Measurements from ENCODE around the gene CDCP1.
A peak's percentile ranks its signal among the peaks of the same experiment; 100 is the strongest.
"Not testable (repeated sequence)": the region's sequence is repeated elsewhere in the genome, so short reads cannot be mapped to it uniquely, and the experiment has no call there.

CDCP1 gene

GRCh38 chr3:45151100-45151499 is 4.9 kb upstream of the CDCP1 start:
- Histone ChIP-seq H3K9ac (ENCODE audit: low read depth, low read length) (no peak overlapping the region), H3K27me3 (ENCODE audit: control insufficient read depth, insufficient read depth, low read length) (peaks cover 23% of the 10 kb centered on the region), H3K36me3 (ENCODE audit: control insufficient read depth, insufficient read depth, low read length) (no peaks in the 10 kb centered on the region), H3K4me1 (ENCODE audit: control insufficient read depth, insufficient read depth, low read length) (no peaks in the 10 kb centered on the region), H3K4me3 (ENCODE audit: low read depth, low read length) (no peak overlapping the region), H3K9me3 (ENCODE audit: control insufficient read depth, insufficient read depth, low read length) (no peaks in the 10 kb centered on the region)

GRCh38 chr3:45148921-45149320 is 2.7 kb upstream of the CDCP1 start:
- Histone ChIP-seq H3K4me1 (ENCODE audit: control insufficient read depth, insufficient read depth, low read length) (no peaks in the 10 kb centered on the region), H3K36me3 (ENCODE audit: control insufficient read depth, insufficient read depth, low read length) (no peaks in the 10 kb centered on the region), H3K27me3 (ENCODE audit: control insufficient read depth, insufficient read depth, low read length) (peaks cover 39% of the 10 kb centered on the region), H3K4me3 (ENCODE audit: low read depth, low read length) (no peak overlapping the region), H3K9ac (ENCODE audit: low read depth, low read length) (no peak overlapping the region), H3K9me3 (ENCODE audit: control insufficient read depth, insufficient read depth, low read length) (no peaks in the 10 kb centered on the region)

GRCh38 chr3:45145223-45145622 is 955 bp downstream of the CDCP1 start:
- peak overlapping the region; percentile 74 for H3K9ac ChIP-seq (ENCODE audit: low read depth, low read length)
- H3K36me3 ChIP-seq (ENCODE audit: control insufficient read depth, insufficient read depth, low read length) = no peaks in the 10 kb centered on the region
- H3K9me3 ChIP-seq (ENCODE audit: control insufficient read depth, insufficient read depth, low read length) = no peaks in the 10 kb centered on the region
- peaks cover 43% of the 10 kb centered on the region for H3K27me3 ChIP-seq (ENCODE audit: control insufficient read depth, insufficient read depth, low read length)
- no peaks in the 10 kb centered on the region for H3K4me1 ChIP-seq (ENCODE audit: control insufficient read depth, insufficient read depth, low read length)
- H3K4me3 ChIP-seq (ENCODE audit: low read depth, low read length) = peak overlapping the region; percentile 62

GRCh38 chr3:45143673-45144671 is 2.2 kb downstream of the CDCP1 start:
- Histone ChIP-seq H3K9me3 (ENCODE audit: control insufficient read depth, insufficient read depth, low read length) (no peaks in the 10 kb centered on the region), H3K36me3 (ENCODE audit: control insufficient read depth, insufficient read depth, low read length) (no peaks in the 10 kb centered on the region), H3K4me3 (ENCODE audit: low read depth, low read length) (no peak overlapping the region), H3K27me3 (ENCODE audit: control insufficient read depth, insufficient read depth, low read length) (peaks cover 42% of the 10 kb centered on the region), H3K9ac (ENCODE audit: low read depth, low read length) (no peak overlapping the region), H3K4me1 (ENCODE audit: control insufficient read depth, insufficient read depth, low read length) (peaks cover 8% of the 10 kb centered on the region)

- H3K27me3 ChIP-seq (ENCODE audit: control insufficient read depth, insufficient read depth, low read length) = peaks cover 19% of the 10 kb centered on the region
- not testable (repeated sequence) for H3K36me3 ChIP-seq (ENCODE audit: control insufficient read depth, insufficient read depth, low read length); H3K9me3 ChIP-seq (ENCODE audit: control insufficient read depth, insufficient read depth, low read length); H3K9ac ChIP-seq (ENCODE audit: low read depth, low read length); H3K4me3 ChIP-seq (ENCODE audit: low read depth, low read length)
- H3K4me1 ChIP-seq (ENCODE audit: control insufficient read depth, insufficient read depth, low read length) = peaks cover 11% of the 10 kb centered on the region
Observed at GRCh38 chr3:45140770-45141155, 5.4 kb downstream of the CDCP1 start.

GRCh38 chr3:45140141-45140769 is 5.9 kb downstream of the CDCP1 start:
- Histone ChIP-seq H3K4me3 (ENCODE audit: low read depth, low read length) (no peak overlapping the region), H3K9ac (ENCODE audit: low read depth, low read length) (no peak overlapping the region), H3K27me3 (ENCODE audit: control insufficient read depth, insufficient read depth, low read length) (peaks cover 15% of the 10 kb centered on the region), H3K9me3 (ENCODE audit: control insufficient read depth, insufficient read depth, low read length) (no peaks in the 10 kb centered on the region), H3K36me3 (ENCODE audit: control insufficient read depth, insufficient read depth, low read length) (no peaks in the 10 kb centered on the region), H3K4me1 (ENCODE audit: control insufficient read depth, insufficient read depth, low read length) (peaks cover 11% of the 10 kb centered on the region)

- Histone ChIP-seq H3K9ac (ENCODE audit: low read depth, low read length) (peak overlapping the region; percentile 5), H3K36me3 (ENCODE audit: control insufficient read depth, insufficient read depth, low read length) (no peaks in the 10 kb centered on the region), H3K4me1 (ENCODE audit: control insufficient read depth, insufficient read depth, low read length) (peaks cover 11% of the 10 kb centered on the region), H3K4me3 (ENCODE audit: low read depth, low read length) (peak overlapping the region; percentile 23), H3K9me3 (ENCODE audit: control insufficient read depth, insufficient read depth, low read length) (no peaks in the 10 kb centered on the region), H3K27me3 (ENCODE audit: control insufficient read depth, insufficient read depth, low read length) (peaks cover 8% of the 10 kb centered on the region)
Observed at GRCh38 chr3:45139372-45140140, 6.6 kb downstream of the CDCP1 start.

DNA sequence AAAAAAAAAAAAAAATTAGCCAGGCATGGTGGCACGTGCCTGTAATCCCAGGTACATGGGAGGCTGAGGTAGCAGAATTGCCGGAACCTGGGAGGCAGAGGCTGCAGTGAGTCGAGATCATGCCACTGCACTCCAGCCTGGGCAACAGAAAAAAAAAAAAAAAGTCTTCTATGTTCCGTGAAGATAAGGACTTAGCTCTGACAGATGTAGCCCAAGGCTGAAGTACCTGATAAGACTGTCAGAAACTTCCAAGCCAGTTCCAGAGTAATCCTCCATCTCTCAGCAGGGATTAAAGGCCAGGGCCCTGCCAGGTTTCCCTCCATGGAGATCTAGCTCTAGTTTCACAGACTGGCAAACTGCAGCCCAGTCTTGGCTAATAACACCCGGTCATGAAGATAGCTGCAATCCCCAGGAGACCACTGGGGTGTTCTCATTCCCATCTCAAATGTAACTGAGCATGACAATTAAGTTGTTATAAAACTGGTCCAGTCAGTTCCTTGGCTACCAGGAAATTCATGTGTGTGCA is 8.5 kb downstream of the CDCP1 start:
- Histone ChIP-seq H3K4me1 (ENCODE audit: control insufficient read depth, insufficient read depth, low read length) (peaks cover 11% of the 10 kb centered on the region), H3K27me3 (ENCODE audit: control insufficient read depth, insufficient read depth, low read length) (no peaks in the 10 kb centered on the region), H3K9me3 (ENCODE audit: control insufficient read depth, insufficient read depth, low read length) (no peaks in the 10 kb centered on the region), H3K4me3 (ENCODE audit: low read depth, low read length) (no peak overlapping the region), H3K9ac (ENCODE audit: low read depth, low read length) (no peak overlapping the region), H3K36me3 (ENCODE audit: control insufficient read depth, insufficient read depth, low read length) (no peaks in the 10 kb centered on the region)

GRCh38 chr3:45135959-45136358 is 10.2 kb downstream of the CDCP1 start:
- Histone ChIP-seq H3K9ac (ENCODE audit: low read depth, low read length) (no peak overlapping the region), H3K4me1 (ENCODE audit: control insufficient read depth, insufficient read depth, low read length) (peaks cover 11% of the 10 kb centered on the region), H3K36me3 (ENCODE audit: control insufficient read depth, insufficient read depth, low read length) (no peaks in the 10 kb centered on the region), H3K4me3 (ENCODE audit: low read depth, low read length) (no peak overlapping the region), H3K27me3 (ENCODE audit: control insufficient read depth, insufficient read depth, low read length) (no peaks in the 10 kb centered on the region), H3K9me3 (ENCODE audit: control insufficient read depth, insufficient read depth, low read length) (no peaks in the 10 kb centered on the region)

- Histone ChIP-seq H3K4me3 (ENCODE audit: low read depth, low read length) (no peak overlapping the region), H3K36me3 (ENCODE audit: control insufficient read depth, insufficient read depth, low read length) (no peaks in the 10 kb centered on the region), H3K9me3 (ENCODE audit: control insufficient read depth, insufficient read depth, low read length) (no peaks in the 10 kb centered on the region), H3K9ac (ENCODE audit: low read depth, low read length) (no peak overlapping the region), H3K4me1 (ENCODE audit: control insufficient read depth, insufficient read depth, low read length) (peaks cover 11% of the 10 kb centered on the region), H3K27me3 (ENCODE audit: control insufficient read depth, insufficient read depth, low read length) (no peaks in the 10 kb centered on the region)
Observed at GRCh38 chr3:45134758-45135521, 11.2 kb downstream of the CDCP1 start.

All from iPS-15b (cell line).